ENCODE results near the gene HDAC4. TPM values are rescaled to one million over a fixed set of nuclear protein-coding genes. Genes with fewer than 3 reads are reported as not detected.

The HDAC4 gene
- total and polyA plus RNA-seq, 10 of the 15 experiments (the other 5 are each of a cell fraction or from before 2014, with no cell fraction given) = 0.22 to 15.7 (median 4.8) TPM

GRCh38 chr2:239236808-239237205 is 164.0 kb downstream of the HDAC4 start:
- no peak overlapping the region for H3K27ac ChIP-seq (ENCODE audit: control insufficient read depth, insufficient read depth)
- ChIA-PET SMC1A (ENCODE audit: uncharacterized antibody, unreplicated experiment) (no interaction called here), RAD21 (ENCODE audit: unreplicated experiment) (no interaction called here), POLR2A (no interaction called here), CTCF (no interaction called here)
- BruUV-seq (replicated peaks) = no TSS peak
- H3K9me3 ChIP-seq (replicated peaks; ENCODE audit: control insufficient read depth, insufficient read depth, low read length) = no peaks in the 10 kb centered on the region
- H4K20me1 ChIP-seq (ENCODE audit: control insufficient read depth, insufficient read depth) = peaks cover 6% of the 10 kb centered on the region; the same call in 1 of the 2 replicates
- intact Hi-C loops (cut with micrococcal nuclease; ENCODE audit: unreplicated experiment) (no loop called here), in situ Hi-C loops (cut with MboI) (no loop called here)
- DNase-seq (ENCODE audit: low read depth, low spot score) (no peak), FAIRE-seq (no peak), ATAC-seq (no peak)
- no peak overlapping the region for H2AFZ ChIP-seq (ENCODE audit: control insufficient read depth, low read depth, low read length)
- 84% methylated on average over 9 of the region's 9 CpGs for WGBS (ENCODE audit: insufficient coverage, insufficient replicate concordance, low lambda C conversion rate, missing lambda C conversion rate)
- H3K4me1 ChIP-seq (ENCODE audit: control insufficient read depth, insufficient read depth, low read length) = no peaks in the 10 kb centered on the region
- H3K9ac ChIP-seq (ENCODE audit: control insufficient read depth, insufficient read depth, low read length) = no peak overlapping the region
- TF ChIP-seq BACH1 (IDR thresholded peaks at IDR 0.05; ENCODE audit: borderline replicate concordance) (no peak), ZNF207 (IDR thresholded peaks at IDR 0.05; ENCODE audit: borderline replicate concordance) (no peak), TCF3 (IDR thresholded peaks at IDR 0.05; ENCODE audit: borderline replicate concordance, insufficient read depth, low read depth, low read length) (no peak), CBX3 (IDR thresholded peaks at IDR 0.05; ENCODE audit: borderline replicate concordance, low read depth) (no peak), SMC3 (IDR thresholded peaks at IDR 0.05; ENCODE audit: borderline replicate concordance, low read length) (no peak)
- TF ChIP-seq, protein P1, sequence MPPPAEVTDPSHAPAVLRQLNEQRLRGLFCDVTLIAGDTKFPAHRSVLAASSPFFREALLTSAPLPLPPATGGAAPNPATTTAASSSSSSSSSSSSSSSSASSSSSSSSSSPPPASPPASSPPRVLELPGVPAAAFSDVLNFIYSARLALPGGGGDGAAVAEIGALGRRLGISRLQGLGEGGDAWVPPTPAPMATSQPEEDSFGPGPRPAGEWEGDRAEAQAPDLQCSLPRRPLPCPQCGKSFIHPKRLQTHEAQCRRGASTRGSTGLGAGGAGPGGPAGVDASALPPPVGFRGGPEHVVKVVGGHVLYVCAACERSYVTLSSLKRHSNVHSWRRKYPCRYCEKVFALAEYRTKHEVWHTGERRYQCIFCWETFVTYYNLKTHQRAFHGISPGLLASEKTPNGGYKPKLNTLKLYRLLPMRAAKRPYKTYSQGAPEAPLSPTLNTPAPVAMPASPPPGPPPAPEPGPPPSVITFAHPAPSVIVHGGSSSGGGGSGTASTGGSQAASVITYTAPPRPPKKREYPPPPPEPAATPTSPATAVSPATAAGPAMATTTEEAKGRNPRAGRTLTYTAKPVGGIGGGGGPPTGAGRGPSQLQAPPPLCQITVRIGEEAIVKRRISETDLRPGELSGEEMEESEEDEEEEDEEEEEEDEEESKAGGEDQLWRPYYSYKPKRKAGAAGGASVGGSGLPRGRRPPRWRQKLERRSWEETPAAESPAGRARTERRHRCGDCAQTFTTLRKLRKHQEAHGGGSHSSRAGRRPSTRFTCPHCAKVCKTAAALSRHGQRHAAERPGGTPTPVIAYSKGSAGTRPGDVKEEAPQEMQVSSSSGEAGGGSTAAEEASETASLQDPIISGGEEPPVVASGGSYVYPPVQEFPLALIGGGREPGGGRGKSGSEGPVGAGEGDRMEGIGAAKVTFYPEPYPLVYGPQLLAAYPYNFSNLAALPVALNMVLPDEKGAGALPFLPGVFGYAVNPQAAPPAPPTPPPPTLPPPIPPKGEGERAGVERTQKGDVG (CRISPR knock-in tag; IDR thresholded peaks at IDR 0.05) = no peak
- no peak overlapping the region for H3K4me2 ChIP-seq (ENCODE audit: control insufficient read depth, insufficient read depth)
- H3K27me3 ChIP-seq (replicated peaks in 1 of 2; ENCODE audit: control insufficient read depth in 2 of 2, insufficient read depth in 2 of 2, low read length in 1 of 2) = no peaks in the 10 kb centered on the region
- H3K79me2 ChIP-seq (ENCODE audit: control insufficient read depth, insufficient read depth, low read length) = no peaks in the 10 kb centered on the region
- no peaks in the 10 kb centered on the region for H3K36me3 ChIP-seq (ENCODE audit: control insufficient read depth in 2 of 2, insufficient read depth in 2 of 2, low read length in 1 of 2)
- H3K4me3 ChIP-seq = no peak overlapping the region

Data from GM12878 (cell line).